Occipital lobe (tissue), 2 donors: ENCODE measurements around the gene VEPH1. TPM values are rescaled to one million over a fixed set of nuclear protein-coding genes. Genes with fewer than 3 reads are reported as not detected.

ENCODE experiments used
- DNase-seq: peaks from one replicate; lab custom pipeline; 2025; lab: John Stamatoyannopoulos, UW
- total RNA-seq: library from RNA; depleted of rRNA; stranded (reverse); fragments of >200 nt; gene quantifications from one replicate; pipeline ENCODE4 v1.2.3, GENCODE V29; 2014

Gene VEPH1
- total RNA-seq, 1 donor from 2014 or later = 9.2 TPM

DNA sequence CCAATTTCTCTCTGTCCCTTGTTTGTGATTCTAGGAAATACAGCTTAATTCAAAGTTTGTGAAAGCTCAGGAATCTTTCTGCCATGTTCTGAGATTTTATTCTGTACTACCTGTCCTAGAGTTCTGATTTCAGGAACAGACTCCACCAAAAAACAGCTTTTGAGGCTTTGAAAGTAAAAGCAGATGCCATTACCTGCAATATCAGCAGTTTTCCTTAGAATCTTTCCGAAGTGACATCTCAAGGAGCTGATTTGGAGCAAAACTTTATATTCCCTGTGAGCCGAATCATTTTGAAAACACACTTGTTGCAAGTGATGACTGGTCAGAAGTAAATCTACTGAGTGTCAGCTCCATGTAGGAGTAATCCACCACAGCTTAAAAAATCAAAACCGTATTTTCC lies 284.0 kb downstream of the VEPH1 start:
- DNase-seq = no peak

Other genes with a start within 250 kb of the VEPH1 start
- gene PTX3, start 66.6 kb downstream of the VEPH1 start, total RNA-seq = 10.9 TPM